Choroid plexus epithelial cell (primary cell): ENCODE results near the gene SNCAIP.

Experiments
- DNase-seq: peaks from one replicate; pipeline ENCODE4 v3.0.0-alpha.2; 2010; ENCODE audit warnings: low read depth
- H3K4me3 ChIP-seq: 2 replicates; pipeline ENCODE4 v1.5.1; 2011; ENCODE audit warnings: low read depth, mild to moderate bottlenecking, control low read depth, low read length, moderate library complexity
- CTCF ChIP-seq: conservative IDR thresholded peaks from 2 replicates; pipeline ENCODE4 v1.5.1; 2011; ENCODE audit warnings: low read depth, mild to moderate bottlenecking, control low read depth, inconsistent platforms, low read length, moderate library complexity

SNCAIP gene

DNA sequence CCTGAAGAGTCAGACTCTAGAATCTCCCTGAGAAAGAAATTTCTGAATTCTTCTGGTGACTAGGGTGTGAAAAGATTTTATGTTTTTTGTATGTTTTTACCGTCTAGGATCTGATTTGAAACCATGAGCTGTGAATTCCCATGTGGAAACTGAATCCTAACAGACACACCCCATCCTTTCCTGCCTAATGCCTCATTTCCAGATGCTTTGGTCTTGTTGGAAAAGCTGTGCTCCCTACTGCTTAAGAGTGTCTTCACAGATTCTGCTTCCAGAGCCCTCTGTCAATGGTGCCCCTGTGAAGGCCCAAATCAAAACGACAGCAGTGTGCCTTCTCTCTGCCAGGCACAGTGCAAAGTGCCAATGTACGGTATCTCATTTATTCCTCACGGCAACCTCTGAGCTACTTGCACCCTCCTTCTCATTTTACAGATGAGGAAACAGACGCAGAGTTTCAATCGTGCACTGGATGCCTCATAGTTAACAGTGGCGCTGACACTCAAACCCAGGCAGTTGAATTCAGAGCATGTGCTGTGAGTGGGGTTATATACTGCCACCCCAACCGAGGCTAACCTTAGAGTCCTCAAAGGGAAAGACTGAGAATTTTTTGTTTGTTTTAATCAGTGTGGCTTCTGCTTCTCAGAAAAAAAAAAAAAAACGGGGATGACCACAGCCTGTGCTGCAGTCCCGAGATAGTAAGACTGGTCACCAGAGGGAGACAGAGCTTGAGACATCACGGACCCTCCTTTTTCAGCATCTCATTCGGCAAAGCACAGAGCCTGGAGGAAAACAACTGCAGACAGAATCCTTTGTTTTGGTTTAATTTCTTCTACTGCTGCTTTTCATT lies 188.4 kb downstream of the SNCAIP start:
- peak; percentile 83 for DNase-seq
- H3K4me3 ChIP-seq, result no peak overlapping the region
- TF ChIP-seq CTCF, result peak; percentile 81

GRCh38 chr5:122501089-122501435 lies 189.0 kb downstream of the SNCAIP start:
- TF ChIP-seq CTCF, result no peak
- DNase-seq, result peak; percentile 40
- H3K4me3 ChIP-seq, result no peak overlapping the region

- no peak overlapping the region for H3K4me3 ChIP-seq
- TF ChIP-seq CTCF, result no peak
- no peak for DNase-seq
These were observed 195.0 kb downstream of the SNCAIP start for GRCh38 chr5:122507045-122507444.

DNA sequence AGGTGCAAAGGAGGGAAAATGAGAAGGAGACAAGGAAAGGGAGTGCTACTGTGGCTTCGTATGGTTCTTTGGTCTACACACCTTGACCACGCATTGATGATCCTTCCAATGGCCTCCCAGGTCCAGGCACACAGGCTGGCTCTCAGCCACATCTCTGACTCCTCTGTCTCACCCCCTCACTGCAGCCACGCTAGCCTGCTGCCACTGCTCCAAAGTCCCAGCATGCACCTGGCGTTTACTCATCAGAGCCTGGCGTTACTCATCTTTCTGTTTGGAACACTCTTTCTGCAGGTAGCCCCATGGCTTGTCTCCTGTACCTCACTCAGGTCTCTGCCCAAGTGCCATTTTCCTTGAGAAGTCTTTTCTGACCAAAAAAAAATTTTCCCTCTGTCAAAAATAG lies 195.5 kb downstream of the SNCAIP start:
- no peak overlapping the region for H3K4me3 ChIP-seq
- TF ChIP-seq CTCF, result no peak
- DNase-seq, result no peak

- no peak for DNase-seq
- no peak for TF ChIP-seq CTCF
- H3K4me3 ChIP-seq, result no peak overlapping the region
These were observed 196.6 kb downstream of the SNCAIP start for GRCh38 chr5:122508623-122509022.
